SHP77 (cell line): ENCODE measurements around the gene ZBTB4.

Experiments used
- DNase-seq, 2 experiments: peaks; one replicate each; lab custom pipeline; 2025; lab: John Stamatoyannopoulos, UW

The ZBTB4 gene, protein sequence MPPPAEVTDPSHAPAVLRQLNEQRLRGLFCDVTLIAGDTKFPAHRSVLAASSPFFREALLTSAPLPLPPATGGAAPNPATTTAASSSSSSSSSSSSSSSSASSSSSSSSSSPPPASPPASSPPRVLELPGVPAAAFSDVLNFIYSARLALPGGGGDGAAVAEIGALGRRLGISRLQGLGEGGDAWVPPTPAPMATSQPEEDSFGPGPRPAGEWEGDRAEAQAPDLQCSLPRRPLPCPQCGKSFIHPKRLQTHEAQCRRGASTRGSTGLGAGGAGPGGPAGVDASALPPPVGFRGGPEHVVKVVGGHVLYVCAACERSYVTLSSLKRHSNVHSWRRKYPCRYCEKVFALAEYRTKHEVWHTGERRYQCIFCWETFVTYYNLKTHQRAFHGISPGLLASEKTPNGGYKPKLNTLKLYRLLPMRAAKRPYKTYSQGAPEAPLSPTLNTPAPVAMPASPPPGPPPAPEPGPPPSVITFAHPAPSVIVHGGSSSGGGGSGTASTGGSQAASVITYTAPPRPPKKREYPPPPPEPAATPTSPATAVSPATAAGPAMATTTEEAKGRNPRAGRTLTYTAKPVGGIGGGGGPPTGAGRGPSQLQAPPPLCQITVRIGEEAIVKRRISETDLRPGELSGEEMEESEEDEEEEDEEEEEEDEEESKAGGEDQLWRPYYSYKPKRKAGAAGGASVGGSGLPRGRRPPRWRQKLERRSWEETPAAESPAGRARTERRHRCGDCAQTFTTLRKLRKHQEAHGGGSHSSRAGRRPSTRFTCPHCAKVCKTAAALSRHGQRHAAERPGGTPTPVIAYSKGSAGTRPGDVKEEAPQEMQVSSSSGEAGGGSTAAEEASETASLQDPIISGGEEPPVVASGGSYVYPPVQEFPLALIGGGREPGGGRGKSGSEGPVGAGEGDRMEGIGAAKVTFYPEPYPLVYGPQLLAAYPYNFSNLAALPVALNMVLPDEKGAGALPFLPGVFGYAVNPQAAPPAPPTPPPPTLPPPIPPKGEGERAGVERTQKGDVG

DNA sequence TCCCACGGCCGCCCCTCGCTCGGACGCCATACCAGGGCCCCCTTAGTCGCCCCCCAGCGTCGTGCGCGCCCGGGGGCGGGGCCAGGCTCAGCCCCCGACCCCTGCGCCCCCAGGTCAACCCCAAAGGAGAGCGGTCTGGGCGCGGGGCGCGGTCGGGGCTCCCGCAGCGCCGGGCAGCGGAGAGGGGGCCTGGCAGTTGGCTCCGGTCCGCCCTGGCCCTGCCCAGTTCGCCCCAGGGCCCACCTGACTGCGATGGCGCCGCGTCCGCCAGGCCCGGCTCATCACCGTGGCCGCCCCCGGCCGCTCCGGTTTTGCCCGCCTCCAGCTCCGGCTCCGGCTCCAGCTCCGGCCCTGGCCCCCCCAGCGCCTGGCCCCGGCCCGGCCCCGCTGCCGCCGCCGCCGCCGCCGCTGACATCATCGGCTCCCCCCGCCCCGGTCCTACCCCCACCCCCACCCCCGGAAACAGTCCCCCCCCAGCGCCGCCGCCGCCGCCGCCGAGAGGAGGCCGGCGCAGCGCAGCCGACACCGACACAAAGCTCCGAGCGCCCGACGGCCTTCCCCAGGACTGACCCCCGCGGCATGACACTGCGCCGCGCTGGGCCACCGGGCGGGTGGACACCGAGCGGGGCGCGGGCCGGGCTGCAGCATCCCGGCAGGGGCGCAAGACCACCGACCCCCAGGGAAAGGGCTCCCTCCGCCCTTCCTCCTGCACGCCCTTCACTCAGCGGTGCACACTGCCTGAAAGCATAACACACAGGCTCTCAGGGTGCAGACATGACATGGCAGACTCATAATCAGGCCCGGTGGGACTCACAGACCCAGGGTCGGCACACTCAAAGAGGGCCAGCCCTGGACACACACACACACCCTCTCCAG is at the start of gene ZBTB4:
ZBTB4 (minus strand) TSS at position 419 of the 876 bp plus-strand sequence. CDS start 12,830 bp downstream, outside the sequence.
- peak; percentile 30 to 59 for DNase-seq

- no peak for DNase-seq
Measured at GRCh38 chr17:7528842-7529241, 49.4 kb upstream of the ZBTB4 start.

DNA sequence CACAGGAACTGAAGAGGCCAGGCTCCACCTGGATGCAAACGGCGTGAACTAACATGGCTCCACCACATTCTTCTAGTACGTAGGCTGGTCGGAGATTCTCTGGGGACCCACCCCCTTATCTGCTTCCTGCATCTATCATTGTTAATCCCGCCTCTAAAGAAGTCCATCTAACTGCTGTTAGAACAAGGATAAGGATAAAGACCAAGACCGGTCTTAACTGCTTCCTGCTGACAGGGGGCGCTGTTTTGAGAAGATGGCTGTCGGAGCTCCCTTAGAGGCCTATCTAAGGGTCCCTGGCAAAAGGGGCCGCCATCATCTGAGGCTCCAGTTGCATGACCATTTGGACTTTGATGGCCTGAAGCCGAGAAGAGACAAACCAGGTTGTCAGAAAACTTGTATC is 43.6 kb upstream of the ZBTB4 start:
- DNase-seq: peak in 1 of 2 experiments; percentile 46

DNA sequence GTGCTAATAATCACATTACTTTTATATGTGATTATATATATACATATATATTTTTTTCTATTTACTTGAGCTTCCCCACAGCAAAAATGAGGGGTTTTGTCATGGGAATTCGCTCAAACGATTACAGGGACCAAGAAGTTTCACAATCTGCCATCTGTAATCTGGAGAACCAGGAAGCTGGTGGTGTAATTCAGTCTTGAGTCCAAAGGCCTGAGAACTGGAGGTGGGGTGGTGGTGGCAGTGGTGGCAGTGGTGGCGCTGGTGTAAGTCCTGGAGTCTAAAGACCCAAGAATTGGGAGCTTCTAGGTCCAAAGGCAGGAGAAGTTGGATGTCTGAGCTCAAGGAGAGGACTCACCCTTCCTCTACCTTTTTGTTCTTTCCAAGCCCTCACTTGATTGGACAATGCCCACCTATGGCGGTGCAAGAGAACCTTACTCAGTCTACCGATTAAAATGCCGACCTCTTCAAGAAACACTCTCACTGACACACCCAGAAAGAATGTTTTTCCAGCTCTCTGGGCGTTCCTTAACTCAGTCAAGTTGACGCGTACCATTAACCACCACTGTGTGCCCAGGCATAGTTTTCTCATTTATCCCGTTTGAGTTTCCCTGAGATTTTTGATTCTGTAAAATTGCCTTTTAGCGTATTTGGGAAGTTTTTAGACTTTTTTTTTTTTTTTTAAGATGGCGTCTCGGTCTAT is 36.6 kb upstream of the ZBTB4 start:
- no peak for DNase-seq

GRCh38 chr17:7513850-7514419 is 34.5 kb upstream of the ZBTB4 start:
- DNase-seq: no peak

DNA sequence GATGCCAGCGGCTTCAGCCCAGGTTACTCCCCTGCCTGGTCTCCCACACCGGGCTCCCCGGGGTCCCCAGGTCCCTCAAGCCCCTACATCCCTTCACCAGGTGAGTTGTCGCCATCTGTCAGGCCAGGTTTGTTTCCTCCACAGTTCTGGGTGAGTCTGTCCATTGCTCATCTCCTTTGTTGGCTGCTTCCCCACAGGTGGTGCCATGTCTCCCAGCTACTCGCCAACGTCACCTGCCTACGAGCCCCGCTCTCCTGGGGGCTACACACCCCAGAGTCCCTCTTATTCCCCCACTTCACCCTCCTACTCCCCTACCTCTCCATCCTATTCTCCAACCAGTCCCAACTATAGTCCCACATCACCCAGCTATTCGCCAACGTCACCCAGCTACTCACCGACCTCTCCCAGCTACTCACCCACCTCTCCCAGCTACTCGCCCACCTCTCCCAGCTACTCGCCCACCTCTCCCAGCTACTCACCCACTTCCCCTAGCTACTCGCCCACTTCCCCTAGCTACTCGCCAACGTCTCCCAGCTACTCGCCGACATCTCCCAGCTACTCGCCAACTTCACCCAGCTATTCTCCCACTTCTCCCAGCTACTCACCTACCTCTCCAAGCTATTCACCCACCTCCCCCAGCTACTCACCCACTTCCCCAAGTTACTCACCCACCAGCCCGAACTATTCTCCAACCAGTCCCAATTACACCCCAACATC is 33.6 kb upstream of the ZBTB4 start:
- no peak for DNase-seq

- DNase-seq: no peak
Measured at GRCh38 chr17:7512105-7512504, 32.7 kb upstream of the ZBTB4 start.

- DNase-seq: no peak
Measured at GRCh38 chr17:7511108-7511507, 31.7 kb upstream of the ZBTB4 start.

DNA sequence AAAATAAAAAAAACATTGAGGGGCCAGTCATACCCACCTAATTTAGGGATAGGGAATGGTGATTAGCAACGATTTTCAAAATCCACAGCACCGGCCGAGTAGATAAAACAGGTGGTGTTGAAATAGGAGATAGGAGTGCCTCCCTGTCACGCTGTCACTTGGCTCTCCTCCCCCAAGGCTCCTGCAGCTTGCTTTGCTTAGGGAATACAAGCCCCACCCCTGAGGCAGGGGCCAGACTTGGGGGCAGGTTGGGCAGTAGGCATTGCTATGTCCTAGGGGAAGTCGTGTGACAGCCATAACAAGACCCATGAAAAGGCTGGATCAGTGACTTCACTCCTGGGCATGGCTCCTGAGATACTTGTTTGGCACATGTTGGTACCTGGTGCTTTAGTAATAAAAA is 30.5 kb upstream of the ZBTB4 start:
- DNase-seq: no peak

DNA sequence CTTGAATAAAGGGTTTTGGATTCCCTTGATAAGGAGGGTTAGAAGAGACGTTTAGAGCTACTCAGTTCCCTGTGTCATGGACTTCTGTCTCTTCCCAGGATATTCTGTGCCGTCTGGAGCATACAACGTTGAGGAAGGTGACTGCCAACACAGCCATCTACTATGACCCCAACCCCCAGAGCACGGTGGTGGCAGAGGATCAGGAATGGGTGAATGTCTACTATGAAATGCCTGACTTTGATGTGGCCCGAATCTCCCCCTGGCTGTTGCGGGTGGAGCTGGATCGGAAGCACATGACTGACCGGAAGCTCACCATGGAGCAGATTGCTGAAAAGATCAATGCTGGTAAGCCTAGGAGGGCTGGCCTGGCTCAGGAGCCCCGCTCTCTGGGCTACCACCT is 29.4 kb upstream of the ZBTB4 start:
- no peak for DNase-seq

DNA sequence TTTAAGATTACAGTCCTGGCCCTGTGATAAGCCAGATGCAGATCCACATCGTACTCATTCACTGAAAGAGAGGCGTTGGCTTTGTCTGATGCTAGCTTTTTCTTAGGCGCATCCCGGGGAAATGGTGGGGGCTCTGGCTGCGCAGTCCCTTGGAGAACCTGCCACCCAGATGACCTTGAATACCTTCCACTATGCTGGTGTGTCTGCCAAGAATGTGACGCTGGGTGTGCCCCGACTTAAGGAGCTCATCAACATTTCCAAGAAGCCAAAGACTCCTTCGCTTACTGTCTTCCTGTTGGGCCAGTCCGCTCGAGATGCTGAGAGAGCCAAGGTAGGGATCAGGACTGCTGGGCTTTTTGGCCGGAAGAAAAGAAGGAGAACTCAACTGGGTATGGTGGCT is 28.7 kb upstream of the ZBTB4 start:
- DNase-seq: no peak

- no peak for DNase-seq
Measured at GRCh38 chr17:7503521-7503920, 24.1 kb upstream of the ZBTB4 start.

DNA sequence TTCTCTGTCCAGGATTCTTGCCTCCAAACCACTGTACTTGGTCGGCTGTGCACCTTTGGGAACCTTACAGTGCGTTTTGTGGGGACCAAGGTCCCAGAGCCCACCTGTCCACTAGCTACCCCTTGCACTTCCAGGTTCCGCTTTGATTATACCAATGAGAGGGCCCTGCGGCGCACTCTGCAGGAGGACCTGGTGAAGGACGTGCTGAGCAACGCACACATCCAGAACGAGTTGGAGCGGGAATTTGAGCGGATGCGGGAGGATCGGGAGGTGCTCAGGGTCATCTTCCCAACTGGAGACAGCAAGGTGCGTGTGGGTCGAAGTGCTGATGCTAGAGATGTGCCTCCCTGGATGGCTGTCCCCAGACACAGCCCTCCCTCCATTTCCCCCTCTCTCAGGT is 23.6 kb upstream of the ZBTB4 start:
- DNase-seq: peak; percentile 15 to 27

DNA sequence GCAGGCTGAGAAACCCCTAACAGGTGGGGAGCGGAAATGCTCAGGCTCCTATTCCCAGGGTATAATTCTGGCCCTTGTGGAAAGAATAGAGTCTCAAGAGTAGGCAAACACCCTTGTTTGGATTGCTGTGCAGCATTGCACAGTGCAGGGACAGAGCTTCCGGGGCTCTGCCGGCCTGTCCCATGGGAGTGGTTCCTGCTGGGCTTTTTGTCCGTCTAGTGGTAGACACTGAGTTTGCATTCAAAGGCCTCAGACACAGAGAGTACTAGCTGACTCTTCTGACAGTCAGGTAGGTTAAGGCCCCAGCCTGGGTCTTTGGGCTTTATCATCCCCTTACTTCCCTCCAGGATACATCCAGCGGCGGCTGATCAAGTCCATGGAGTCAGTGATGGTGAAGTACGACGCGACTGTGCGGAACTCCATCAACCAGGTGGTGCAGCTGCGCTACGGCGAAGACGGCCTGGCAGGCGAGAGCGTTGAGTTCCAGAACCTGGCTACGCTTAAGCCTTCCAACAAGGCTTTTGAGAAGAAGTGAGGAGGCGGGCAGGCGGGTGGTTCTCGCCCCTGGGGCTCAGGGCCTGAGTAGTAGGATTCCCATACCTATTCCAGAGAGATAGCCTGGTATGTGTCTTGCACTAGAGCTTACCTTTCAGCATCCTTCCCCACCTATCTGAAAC is 22.9 kb upstream of the ZBTB4 start:
- no peak for DNase-seq

DNA sequence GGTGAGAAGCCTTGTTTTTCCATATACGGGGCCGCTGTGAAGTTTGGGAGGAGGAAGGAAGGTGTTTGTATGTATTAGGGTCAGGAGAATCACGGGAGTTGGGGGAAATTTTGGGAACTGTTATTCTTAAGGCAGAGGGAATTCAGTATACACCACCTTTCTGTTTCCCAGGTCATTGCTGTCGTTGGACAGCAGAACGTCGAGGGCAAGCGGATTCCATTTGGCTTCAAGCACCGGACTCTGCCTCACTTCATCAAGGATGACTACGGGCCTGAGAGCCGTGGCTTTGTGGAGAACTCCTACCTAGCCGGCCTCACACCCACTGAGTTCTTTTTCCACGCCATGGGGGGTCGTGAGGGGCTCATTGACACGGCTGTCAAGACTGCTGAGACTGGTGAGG is 22.3 kb upstream of the ZBTB4 start:
- DNase-seq: no peak

GRCh38 chr17:7499161-7499560 is 19.7 kb upstream of the ZBTB4 start:
- DNase-seq: no peak

GRCh38 chr17:7497636-7498035 is 18.2 kb upstream of the ZBTB4 start:
- DNase-seq: no peak

GRCh38 chr17:7497228-7497627 is 17.8 kb upstream of the ZBTB4 start:
- DNase-seq: no peak

- no peak for DNase-seq
Measured at GRCh38 chr17:7496470-7497183, 17.2 kb upstream of the ZBTB4 start.
